Spleen (tissue), 7 donors: Measurements from ENCODE around the gene PUM2.

Experiments
- CTCF ChIP-seq, 11 experiments: fragments of 200-600 bp in 7 of 11; fragments of 450-650 bp in 4 of 11; sonication (generic) in 4 of 11; IDR thresholded peaks in 8 of 11; conservative IDR thresholded peaks in 3 of 11; 1 replicate in 7 of 11; 2 replicates in 4 of 11; pipeline versions ENCODE4 v1.4.0 to v1.8.0; 2016 to 2021; ENCODE audit warnings: antibody characterized with exemption in 11 of 11, inconsistent platforms in 4 of 11, mild to moderate bottlenecking in 1 of 11
- POLR2A ChIP-seq, 3 donors: fragments of 450-650 bp; IDR thresholded peaks; one replicate each; pipeline ENCODE4 v1.5.1; 2017; ENCODE audit warnings: antibody characterized with exemption in 3 of 3, mild to moderate bottlenecking in 1 of 3
- POLR2AphosphoS5 ChIP-seq, 3 donors: sonication (generic); formaldehyde crosslinking; IDR thresholded peaks; one replicate each; pipeline ENCODE4 v1.5.1; 2017; ENCODE audit warnings: antibody characterized with exemption in 3 of 3
- donor health status: DM: no; HTN: no; CAD: no; lungs with moderate emphysema.
- donor health status: DM: no; HTN: no; CAD: no.
- donor health status: DM: no; HTN: no; CAD: no.

GRCh38 chr2:20198796-20199632, 151.6 kb downstream of the PUM2 start:
- TF ChIP-seq POLR2AphosphoS5 (IDR thresholded peaks at IDR 0.05), result no peak
- no peak for TF ChIP-seq CTCF (IDR thresholded peaks at IDR 0.05 in 8 of 11, conservative IDR thresholded peaks at IDR 0.05 in 3 of 11)
- TF ChIP-seq POLR2A (IDR thresholded peaks at IDR 0.05), result no peak
